MM.1S (cell line): ENCODE results near the gene WDR45B.

Experiments used
- DNase-seq: peaks from one replicate; pipeline ENCODE4 v3.0.0-alpha.2; 2015
- H2AFZ ChIP-seq: fragments of 300-600 bp; sonication (generic); 2 replicates; pipeline ENCODE4 v1.6.0; 2016; ENCODE audit warnings: antibody characterized with exemption, low read length
- H3F3A ChIP-seq: fragments of 300-600 bp; sonication (generic); 2 replicates; pipeline ENCODE4 v1.6.1; 2016; ENCODE audit warnings: mild to moderate bottlenecking, antibody characterized with exemption, low read length, moderate library complexity, mixed read lengths; ENCODE audit not compliant: insufficient read depth
- H3K27ac ChIP-seq: fragments of 300-600 bp; sonication (generic); 2 replicates; pipeline ENCODE4 v1.5.1; 2016; ENCODE audit warnings: mild to moderate bottlenecking, low read length
- H3K27me3 ChIP-seq: fragments of 300-600 bp; sonication (generic); replicated peaks from 2 replicates; pipeline ENCODE4 v1.6.0; 2016; ENCODE audit warnings: low read length; ENCODE audit not compliant: insufficient read depth
- H3K36me3 ChIP-seq: fragments of 300-600 bp; sonication (generic); replicated peaks from 2 replicates; pipeline ENCODE4 v1.6.1; 2016; ENCODE audit warnings: mild to moderate bottlenecking, low read length, mixed read lengths; ENCODE audit not compliant: insufficient read depth
- H3K4me1 ChIP-seq: fragments of 300-600 bp; sonication (generic); 2 replicates; pipeline ENCODE4 v1.6.1; 2016; ENCODE audit warnings: low read length, mixed read lengths
- H3K4me2 ChIP-seq: fragments of 300-600 bp; sonication (generic); 2 replicates; pipeline ENCODE4 v1.6.0; 2016; ENCODE audit warnings: low read depth, low read length
- H3K4me3 ChIP-seq: fragments of 300-600 bp; sonication (generic); 2 replicates; pipeline ENCODE4 v1.5.1; 2016; ENCODE audit warnings: low read length, mixed read lengths
- H3K79me2 ChIP-seq: fragments of 300-600 bp; sonication (generic); 2 replicates; pipeline ENCODE4 v1.6.1; 2016; ENCODE audit warnings: mixed run types, low read length, mixed read lengths
- H3K9ac ChIP-seq: fragments of 300-600 bp; sonication (generic); 2 replicates; pipeline ENCODE4 v1.6.1; 2016; ENCODE audit warnings: low read length, mixed read lengths
- H3K9me2 ChIP-seq: fragments of 300-600 bp; sonication (generic); replicated peaks from 2 replicates; pipeline ENCODE4 v1.6.1; 2016; ENCODE audit warnings: mild to moderate bottlenecking, low read length, mixed read lengths; ENCODE audit not compliant: insufficient read depth
- H3K9me3 ChIP-seq: fragments of 300-600 bp; sonication (generic); replicated peaks from 2 replicates; pipeline ENCODE4 v1.6.1; 2016; ENCODE audit warnings: mild to moderate bottlenecking, low read length, mixed read lengths; ENCODE audit not compliant: insufficient read depth
- H4K20me1 ChIP-seq: fragments of 300-600 bp; sonication (generic); 2 replicates; pipeline ENCODE4 v1.6.1; 2016; ENCODE audit warnings: mild to moderate bottlenecking, low read length, moderate library complexity, mixed read lengths; ENCODE audit not compliant: insufficient read depth
- CTCF ChIP-seq: fragments of 300-600 bp; sonication (generic); IDR thresholded peaks from 2 replicates; pipeline ENCODE4 v1.5.1; 2016; ENCODE audit warnings: antibody characterized with exemption, low read length, mixed read lengths
- EZH2 ChIP-seq: fragments of 300-600 bp; sonication (generic); optimal IDR thresholded peaks from 2 replicates; pipeline ENCODE3; 2017; ENCODE audit warnings: low read depth, mild to moderate bottlenecking, antibody characterized with exemption, low read length, mixed read lengths
- EZH2phosphoT487 ChIP-seq: fragments of 300-600 bp; sonication (generic); IDR thresholded peaks from 2 replicates; pipeline ENCODE4 v1.6.1; 2018; ENCODE audit warnings: antibody characterized with exemption, low read length

Gene WDR45B

GRCh38 chr17:82689077-82689476 is 40.8 kb upstream of the WDR45B start:
- no peaks in the 10 kb centered on the region for H4K20me1 ChIP-seq
- H3K79me2 ChIP-seq = 0 out of 2 replicates have a peak, but pooled peaks cover 3% of the 10 kb centered on the region
- H3K27ac ChIP-seq = no peak overlapping the region
- H3K4me1 ChIP-seq = no peaks in the 10 kb centered on the region
- no peak overlapping the region for H2AFZ ChIP-seq
- DNase-seq = no peak
- no peaks in the 10 kb centered on the region for H3K9me2 ChIP-seq
- no peaks in the 10 kb centered on the region for H3K36me3 ChIP-seq
- no peak for TF ChIP-seq EZH2phosphoT487
- no peak overlapping the region for H3K9ac ChIP-seq
- no peaks in the 10 kb centered on the region for H3K9me3 ChIP-seq
- no peak overlapping the region for H3K4me3 ChIP-seq
- no peaks in the 10 kb centered on the region for H3K27me3 ChIP-seq
- no peaks in the 10 kb centered on the region for H3F3A ChIP-seq
- H3K4me2 ChIP-seq = no peak overlapping the region

DNA sequence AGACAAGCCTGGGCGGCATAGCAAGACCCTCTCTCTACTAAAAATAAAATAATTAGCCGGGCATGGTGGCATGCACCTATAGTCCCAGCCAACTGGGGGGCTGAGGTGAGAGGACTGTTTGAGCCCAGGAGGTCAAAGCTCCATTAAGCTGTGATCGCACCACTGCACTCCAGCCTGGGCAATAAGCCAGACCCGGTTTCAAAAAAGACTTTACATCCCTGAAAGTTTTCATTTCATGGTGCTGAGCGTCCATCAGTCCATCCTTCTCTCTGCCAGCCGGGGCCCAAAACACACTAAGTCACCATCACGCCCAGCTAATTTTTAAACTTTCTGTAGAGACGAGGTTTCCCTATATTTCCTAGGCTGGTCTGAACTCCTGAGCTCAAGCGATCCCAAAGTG is 39.6 kb upstream of the WDR45B start:
- no peak overlapping the region for H3K4me2 ChIP-seq
- H4K20me1 ChIP-seq = no peaks in the 10 kb centered on the region
- H3K9me3 ChIP-seq = no peaks in the 10 kb centered on the region
- no peaks in the 10 kb centered on the region for H3K9me2 ChIP-seq
- no peaks in the 10 kb centered on the region for H3K27me3 ChIP-seq
- no peak overlapping the region for H3K27ac ChIP-seq
- H3K4me1 ChIP-seq = no peaks in the 10 kb centered on the region
- no peak overlapping the region for H3K9ac ChIP-seq
- no peak overlapping the region for H2AFZ ChIP-seq
- no peaks in the 10 kb centered on the region for H3K36me3 ChIP-seq
- no peak for DNase-seq
- H3K4me3 ChIP-seq = no peak overlapping the region
- H3F3A ChIP-seq = no peaks in the 10 kb centered on the region
- TF ChIP-seq CTCF (no peak), EZH2 (no peak), EZH2phosphoT487 (no peak)
- H3K79me2 ChIP-seq = no peaks in the 10 kb centered on the region

GRCh38 chr17:82687375-82687861 is 39.2 kb upstream of the WDR45B start:
- no peak overlapping the region for H2AFZ ChIP-seq
- no peaks in the 10 kb centered on the region for H3K9me2 ChIP-seq
- no peak overlapping the region for H3K9ac ChIP-seq
- H3K27me3 ChIP-seq = no peaks in the 10 kb centered on the region
- no peak for DNase-seq
- H3K4me3 ChIP-seq = no peak overlapping the region
- no peaks in the 10 kb centered on the region for H3K79me2 ChIP-seq
- H3K27ac ChIP-seq = no peak overlapping the region
- no peaks in the 10 kb centered on the region for H3K4me1 ChIP-seq
- H3K36me3 ChIP-seq = no peaks in the 10 kb centered on the region
- no peaks in the 10 kb centered on the region for H3F3A ChIP-seq
- no peaks in the 10 kb centered on the region for H4K20me1 ChIP-seq
- no peaks in the 10 kb centered on the region for H3K9me3 ChIP-seq
- H3K4me2 ChIP-seq = no peak overlapping the region
- TF ChIP-seq EZH2 (no peak), EZH2phosphoT487 (no peak), CTCF (no peak)

DNA sequence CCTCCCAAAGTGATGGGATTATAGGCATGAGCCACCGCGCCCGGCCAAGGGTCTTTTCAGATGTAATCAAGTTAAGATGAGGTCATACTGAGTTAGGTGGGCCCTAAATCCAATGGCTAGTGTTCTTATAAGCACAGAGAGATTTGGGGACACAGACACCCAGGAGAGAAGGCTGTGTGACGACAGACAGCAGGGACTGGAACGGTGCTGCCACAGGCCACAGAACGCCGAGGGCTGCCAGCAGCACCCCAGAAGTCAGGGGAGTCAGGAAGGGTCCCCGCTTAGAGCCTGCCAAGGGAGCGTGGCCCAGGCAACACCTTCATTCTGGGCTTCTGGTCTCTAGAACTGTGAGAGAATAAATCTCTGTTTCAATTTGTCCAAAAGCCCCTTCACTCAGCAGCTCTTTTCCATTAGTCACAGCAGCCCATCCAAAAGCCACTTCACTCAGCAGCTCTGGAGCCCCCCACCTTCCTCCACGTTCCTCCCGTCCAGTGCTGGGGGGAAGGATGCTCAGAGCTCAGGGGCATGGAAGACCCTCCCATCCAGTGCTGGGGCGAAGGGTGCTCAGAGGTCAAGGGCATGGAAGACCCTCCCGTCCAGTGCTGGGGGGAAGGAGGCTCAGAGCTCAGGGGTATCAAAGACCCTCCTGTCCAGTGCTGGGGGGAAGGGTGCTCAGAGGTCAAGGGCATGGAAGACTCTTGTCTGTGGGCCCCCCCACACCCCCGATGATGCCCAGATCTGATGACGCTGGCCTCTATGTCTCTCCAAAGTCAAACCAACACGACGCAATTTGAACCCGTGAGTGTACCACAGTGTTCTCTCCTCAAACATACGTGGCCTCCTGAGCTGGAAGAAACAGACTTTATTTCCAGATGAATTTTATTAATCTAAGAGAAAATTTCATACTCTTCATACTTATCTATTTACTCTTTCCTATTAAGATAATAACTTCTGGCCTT is 38.4 kb upstream of the WDR45B start:
- no peaks in the 10 kb centered on the region for H4K20me1 ChIP-seq
- no peak overlapping the region for H3K4me2 ChIP-seq
- H3K9me2 ChIP-seq = no peaks in the 10 kb centered on the region
- H3F3A ChIP-seq = no peaks in the 10 kb centered on the region
- no peak overlapping the region for H2AFZ ChIP-seq
- no peak overlapping the region for H3K27ac ChIP-seq
- no peaks in the 10 kb centered on the region for H3K9me3 ChIP-seq
- TF ChIP-seq EZH2phosphoT487 = no peak
- TF ChIP-seq CTCF = no peak
- no peak for TF ChIP-seq EZH2
- H3K4me3 ChIP-seq = no peak overlapping the region
- no peak overlapping the region for H3K9ac ChIP-seq
- H3K27me3 ChIP-seq = no peaks in the 10 kb centered on the region
- no peak for DNase-seq
- H3K79me2 ChIP-seq = no peaks in the 10 kb centered on the region
- no peaks in the 10 kb centered on the region for H3K36me3 ChIP-seq
- H3K4me1 ChIP-seq = no peaks in the 10 kb centered on the region
